GM19468 (cell line): ENCODE data around the gene PRKCE.
A peak's percentile ranks its signal among the peaks of the same experiment; 100 is the strongest.
"Not testable (repeated sequence)": the region's sequence is repeated elsewhere in the genome, so short reads cannot be mapped to it uniquely, and the experiment has no call there.

Experiments
- ATAC-seq: cut with Tn5 transposase; IDR thresholded peaks from one replicate; pipeline ENCODE4 v1.9.1; 2021; ENCODE audit warnings: mild to moderate bottlenecking, moderate library complexity, moderate number of reproducible peaks; ENCODE audit not compliant: unreplicated experiment; ENCODE audit errors: extremely low read depth

The PRKCE gene

DNA sequence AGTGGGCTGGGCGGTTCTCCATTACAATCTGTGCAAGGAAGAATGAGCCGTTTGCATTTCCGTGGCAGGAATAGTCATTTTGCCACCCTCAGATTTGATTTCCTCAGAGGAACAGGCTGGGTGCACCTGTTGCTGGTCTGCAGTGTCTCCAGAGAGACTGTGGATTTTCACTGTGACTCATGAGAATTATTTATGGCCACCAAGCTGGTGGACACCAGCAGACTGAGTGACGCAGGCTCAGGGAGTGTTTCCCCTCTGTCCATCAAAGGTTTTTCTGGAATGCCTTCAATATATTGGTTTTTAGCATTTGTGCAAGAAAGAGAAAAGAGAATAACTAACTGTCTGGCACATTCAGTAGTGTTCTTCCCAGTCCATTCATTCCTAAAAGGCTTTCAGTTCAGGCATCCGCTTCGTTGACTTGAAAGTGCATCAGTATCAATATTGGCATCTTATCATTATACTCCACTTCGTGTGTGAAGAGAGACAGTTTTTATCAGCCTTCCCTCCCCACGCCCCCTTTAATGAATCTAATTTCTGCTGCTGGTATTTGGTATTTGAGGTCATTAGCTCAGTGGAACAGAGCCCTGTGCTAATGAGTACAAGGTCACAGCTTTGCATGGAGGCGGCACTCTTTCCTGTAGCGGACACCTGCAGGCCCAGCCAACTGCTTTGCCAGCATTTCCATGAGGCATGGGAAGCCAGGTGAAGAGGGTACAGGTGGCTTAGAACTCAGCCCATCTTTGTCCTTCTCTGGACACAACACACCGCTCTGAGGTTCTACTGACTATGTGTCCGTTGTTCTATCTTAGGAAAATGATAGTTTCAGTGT, 39.9 kb downstream of the PRKCE start:
- peak; percentile 36 for ATAC-seq

- ATAC-seq = no peak
Measured at GRCh38 chr2:45692566-45692965, 41.1 kb downstream of the PRKCE start.

DNA sequence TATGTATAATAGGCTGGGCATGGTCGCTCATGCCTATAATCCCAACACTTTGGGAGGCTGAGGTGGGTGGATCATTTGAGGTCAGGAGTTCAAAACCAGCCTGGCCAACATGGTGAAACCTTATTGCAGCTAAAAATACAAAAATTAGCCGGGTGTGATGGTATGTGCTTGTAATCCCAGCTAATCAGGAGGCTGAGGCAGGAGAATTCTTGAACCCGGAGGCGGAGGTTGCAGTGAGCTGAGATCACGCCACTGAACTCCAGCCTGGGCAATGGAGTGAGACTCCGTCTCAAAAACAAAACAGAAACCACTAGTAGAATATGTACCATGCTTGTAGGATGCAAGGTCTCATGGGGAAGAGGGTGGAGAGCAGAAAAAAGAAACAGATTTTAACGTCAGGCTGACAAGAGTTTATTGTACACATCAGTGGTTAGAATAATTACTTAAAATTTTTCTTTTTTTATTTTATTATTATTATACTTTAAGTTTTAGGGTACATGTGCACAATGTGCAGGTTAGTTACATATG, 44.1 kb downstream of the PRKCE start:
- not testable (repeated sequence) for ATAC-seq

DNA sequence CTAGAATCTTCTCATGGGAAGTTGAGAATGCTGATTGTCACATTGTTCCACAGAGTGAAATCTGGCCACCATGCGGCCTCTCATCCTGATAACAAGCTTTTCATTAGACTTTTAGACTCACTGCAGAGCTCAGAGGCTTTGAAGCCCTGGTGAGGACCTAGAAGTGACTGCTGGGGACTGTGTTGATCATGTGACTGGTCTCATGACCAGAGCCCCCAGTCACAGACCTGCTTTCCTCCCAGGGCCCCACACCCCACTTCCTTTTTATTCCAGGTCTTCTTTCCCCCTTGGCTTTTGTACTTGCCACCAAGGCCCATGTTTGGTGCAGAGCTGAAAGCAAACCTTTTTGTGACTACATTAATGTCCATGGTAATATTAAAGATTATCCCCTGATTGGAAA, 45.2 kb downstream of the PRKCE start:
- ATAC-seq = no peak

DNA sequence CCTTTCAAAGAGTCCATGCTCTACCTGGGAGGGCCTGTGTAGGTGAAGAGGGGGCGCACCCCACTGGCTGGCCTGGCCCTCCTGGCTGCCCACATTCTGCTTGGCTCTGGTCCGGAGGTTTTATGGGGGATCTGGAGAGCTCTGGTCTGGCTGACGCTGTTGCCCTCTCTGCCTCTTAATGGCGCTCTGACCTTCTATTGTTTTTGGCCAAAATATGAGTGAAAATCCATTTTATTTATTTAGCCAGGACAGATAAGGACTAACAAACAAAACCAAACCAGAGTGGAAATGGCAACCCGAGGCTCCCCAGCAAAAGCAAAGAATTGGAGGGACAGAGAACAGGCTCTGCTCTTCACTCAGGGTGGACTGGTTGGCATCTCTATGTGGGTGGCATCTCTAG, 45.7 kb downstream of the PRKCE start:
- no peak for ATAC-seq

- ATAC-seq = no peak
Measured at GRCh38 chr2:45698554-45698953, 47.1 kb downstream of the PRKCE start.

DNA sequence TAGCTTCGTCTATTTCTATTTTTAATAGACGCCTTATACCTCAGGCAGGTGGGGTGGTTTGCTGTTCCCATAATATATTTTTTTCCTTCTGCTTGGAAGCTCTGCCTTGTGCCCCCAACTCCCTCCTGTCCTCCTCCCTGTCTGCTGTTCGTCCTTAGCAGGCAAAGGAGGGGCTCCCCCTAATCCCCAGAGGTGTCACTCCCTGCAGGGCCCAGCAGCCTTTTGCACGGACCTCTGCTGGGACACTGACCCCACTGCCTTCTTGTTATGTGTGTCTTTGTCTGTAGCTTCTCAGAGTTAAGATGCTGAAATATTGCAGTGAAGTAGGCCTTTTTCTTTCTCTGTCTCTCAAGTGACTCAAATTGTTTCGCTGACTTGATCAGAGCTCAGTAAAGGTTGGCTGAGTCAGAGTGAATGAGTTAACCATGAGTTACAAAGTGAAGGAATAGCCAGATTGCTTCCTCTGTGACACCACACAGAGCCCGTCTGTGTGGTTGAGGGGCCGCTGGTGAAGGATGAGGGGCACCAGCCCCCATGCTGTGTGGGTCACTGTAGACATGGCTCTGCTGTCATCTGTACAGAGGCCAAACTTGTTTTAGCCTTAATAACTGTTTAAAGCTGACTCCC, 47.7 kb downstream of the PRKCE start:
- peak; percentile 56 for ATAC-seq

DNA sequence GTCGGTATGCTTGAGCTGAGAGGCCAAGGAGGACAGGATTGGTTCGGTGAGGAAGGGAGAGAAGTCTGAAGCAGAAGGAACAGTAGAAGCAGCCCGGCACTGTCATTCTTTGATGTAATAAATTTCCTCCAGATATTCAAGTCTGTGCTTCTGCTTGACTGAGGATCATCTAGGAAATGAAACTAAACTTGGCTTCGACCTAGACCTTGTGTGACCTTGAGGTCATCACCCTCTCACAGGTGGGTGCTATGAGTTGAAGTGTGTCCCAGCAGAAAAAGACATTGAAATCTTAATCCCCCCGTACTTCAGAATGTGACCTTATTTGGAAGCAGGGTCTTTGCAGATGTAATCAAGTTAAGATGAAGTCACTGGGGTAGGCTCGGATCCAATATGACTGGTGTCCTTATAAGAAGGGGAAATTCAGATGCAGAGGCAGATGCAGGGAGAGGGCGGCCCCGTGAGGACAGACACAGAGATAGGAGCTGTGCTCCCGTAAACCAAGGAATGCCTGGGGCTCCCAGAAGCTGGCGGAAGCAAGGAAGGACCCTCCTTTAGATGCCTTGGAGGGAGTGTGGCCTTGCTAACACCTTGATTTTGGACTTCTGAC, 49.0 kb downstream of the PRKCE start:
- ATAC-seq = no peak

DNA sequence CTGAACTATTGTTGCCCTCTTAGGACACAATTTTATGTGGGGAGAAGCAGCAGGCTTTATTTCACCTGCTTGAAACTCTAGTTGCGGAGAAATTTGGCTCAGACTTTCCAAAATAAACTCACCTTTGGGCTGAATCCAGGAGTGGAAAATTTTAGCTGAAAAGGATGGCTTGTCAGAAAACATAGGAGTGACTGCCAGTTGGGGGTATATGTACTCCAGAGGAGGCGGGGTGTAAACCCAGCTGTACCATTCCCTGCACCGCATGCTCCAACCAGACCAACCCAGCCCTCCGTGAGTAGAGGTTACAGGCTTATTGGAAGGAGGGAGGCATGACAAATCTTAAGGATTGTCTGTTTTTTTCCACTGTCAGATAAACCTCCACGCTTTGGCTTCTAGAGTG, 53.8 kb downstream of the PRKCE start:
- no peak for ATAC-seq

- ATAC-seq = no peak
Measured at GRCh38 chr2:45706033-45706432, 54.6 kb downstream of the PRKCE start.

DNA sequence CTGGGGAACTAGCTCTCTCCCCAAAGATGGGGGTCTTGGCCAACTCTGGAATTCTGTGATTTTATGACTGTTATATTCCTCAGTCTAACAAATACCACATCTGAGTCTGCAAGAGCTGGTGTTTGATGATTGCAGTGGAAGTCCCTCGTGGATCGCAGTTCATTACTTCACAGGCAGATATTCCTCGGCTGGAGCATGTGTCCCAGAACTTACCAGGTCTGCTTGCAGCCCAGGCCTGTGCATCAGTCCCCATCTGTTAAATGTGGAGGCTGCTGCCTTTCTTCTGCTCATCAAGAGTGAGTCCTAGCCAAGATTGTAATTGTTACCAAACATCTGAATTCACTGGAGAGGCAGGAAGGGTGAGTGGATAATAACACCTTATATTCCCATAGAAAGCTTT, 55.5 kb downstream of the PRKCE start:
- no peak for ATAC-seq

DNA sequence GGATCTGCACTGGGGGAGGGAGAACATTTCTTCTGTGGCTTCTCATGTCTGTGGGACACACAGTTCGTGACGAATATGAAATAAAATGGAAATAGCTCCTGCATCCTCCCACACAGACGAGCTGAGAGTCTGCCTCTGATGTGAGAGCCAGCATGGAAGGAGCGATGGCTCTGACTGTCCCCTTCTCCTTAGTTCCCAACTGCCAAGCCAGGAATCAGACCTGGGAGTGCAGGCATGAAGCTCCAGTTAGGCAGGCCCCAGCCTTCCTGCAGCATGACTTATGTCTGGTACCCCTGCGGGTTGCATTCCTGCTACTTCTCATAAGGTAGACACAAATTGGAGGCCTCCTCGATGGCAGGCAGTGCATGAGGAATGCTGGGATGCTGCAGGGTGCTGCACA, 56.2 kb downstream of the PRKCE start:
- ATAC-seq = no peak

DNA sequence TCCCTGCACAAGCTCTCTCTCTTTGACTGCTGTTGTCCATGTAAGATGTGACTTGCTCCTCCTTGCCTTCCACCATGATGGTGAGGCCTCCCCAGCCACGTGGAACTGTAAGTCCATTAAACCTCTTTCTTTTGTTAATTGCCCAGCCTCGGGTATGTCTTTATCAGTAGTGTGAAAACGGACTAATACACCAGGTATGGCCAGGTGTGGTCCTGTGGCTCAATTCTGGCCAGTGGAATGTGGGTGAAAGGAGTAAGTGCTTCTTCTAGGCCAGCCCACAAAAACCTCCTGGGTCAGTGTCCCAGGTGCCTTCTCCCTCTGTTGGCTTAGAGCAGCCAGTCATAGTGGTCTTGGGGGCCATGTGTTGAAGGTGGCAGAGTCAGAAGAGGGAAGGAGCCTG, 57.0 kb downstream of the PRKCE start:
- no peak for ATAC-seq

GRCh38 chr2:45709137-45709536, 57.7 kb downstream of the PRKCE start:
- no peak for ATAC-seq

DNA sequence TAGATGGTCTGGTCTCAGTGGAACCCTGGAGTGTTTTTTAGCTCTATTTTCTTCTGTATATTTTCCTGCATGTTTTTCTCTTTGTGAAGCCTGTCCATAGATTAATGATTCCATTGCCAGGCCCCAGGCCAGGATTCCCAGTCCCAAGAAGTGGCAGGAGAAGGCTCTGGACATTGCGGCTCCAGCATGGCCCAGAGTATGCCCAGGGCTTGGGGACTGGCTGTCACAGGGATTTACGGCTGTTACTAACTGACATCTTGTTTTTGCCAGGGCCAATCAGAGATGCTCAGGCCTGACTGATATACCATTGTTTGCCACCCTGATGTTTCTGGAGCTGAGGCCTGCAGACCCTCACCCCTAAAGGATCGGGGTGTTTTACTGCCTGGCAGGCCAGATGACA, 59.0 kb downstream of the PRKCE start:
- ATAC-seq = no peak

GRCh38 chr2:45711224-45711623, 59.7 kb downstream of the PRKCE start:
- ATAC-seq = no peak

DNA sequence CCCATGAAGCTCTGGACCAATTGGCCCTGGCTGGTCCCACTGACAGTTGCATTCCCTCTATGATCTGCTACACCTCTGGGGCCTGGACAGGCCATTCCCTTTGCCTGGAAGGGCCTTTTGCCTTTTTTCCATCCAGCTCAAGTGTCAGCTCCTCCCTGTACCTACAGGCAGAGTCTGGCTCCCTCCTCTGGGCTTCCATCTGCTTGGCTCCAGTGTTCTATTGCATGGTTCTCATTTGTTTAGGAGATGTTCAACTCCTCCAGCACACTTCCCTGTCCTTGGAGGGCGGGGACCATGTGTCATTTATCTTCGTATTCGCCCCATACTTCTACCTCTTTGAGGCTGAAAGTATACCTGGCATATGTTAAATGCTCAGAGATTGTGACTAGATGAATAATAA, 61.1 kb downstream of the PRKCE start:
- ATAC-seq = no peak

DNA sequence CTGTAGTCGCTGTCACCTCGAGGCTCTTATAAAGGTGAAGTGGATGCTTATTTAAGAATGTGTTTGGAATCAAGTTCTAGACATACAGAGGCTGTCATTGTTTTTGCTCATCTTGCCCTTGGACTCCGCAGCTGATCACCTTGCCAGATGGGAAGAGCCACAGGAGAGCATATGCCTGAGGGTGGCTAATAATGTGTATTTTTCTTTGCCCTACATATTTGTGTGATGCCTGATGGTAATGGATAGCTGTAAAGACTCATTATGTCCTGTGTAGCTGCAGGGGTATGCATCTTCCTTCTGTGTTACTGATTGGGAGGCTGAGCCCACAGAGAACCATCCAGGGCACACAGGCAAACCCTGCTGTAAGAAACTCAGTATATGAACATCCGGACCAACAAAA, 61.7 kb downstream of the PRKCE start:
- no peak for ATAC-seq

- ATAC-seq = no peak
Measured at GRCh38 chr2:45713591-45713990, 62.1 kb downstream of the PRKCE start.

- no peak for ATAC-seq
Measured at GRCh38 chr2:45714679-45715078, 63.2 kb downstream of the PRKCE start.
